GM10266 (cell line): ENCODE data around the gene RCAN3.

Experiments used
- DNase-seq: peaks from one replicate; pipeline ENCODE4 v3.0.0; 2012; ENCODE audit errors: extremely low spot score
- TF ChIP-seq, protein P1 (sequence below): IDR thresholded peaks from 2 replicates; pipeline ENCODE4 v1.5.1; 2012; ENCODE audit warnings: mild to moderate bottlenecking, low read depth; ENCODE audit not compliant: control insufficient read depth, insufficient read depth; ENCODE audit errors: missing control alignments

Gene RCAN3

DNA sequence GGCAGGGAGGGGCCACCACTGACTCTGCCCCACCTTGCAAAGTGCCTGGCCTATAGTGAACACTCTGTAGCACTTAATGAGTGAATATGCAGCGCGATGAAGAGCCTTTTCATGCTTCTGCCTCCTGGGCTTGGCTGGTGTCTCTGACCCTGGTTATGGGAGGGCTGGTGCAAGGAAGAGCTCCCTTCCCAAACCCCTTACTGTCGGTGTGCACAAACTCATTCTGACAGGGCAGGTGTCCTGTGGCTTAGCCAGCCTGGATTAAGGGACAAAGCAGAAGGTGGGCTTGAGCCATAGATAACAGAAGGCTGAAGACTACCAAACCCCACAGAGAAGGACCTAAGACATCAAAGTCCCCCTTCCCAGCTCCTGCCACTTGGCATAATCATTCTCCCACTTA, 51.3 kb downstream of the RCAN3 start:
- TF ChIP-seq, protein P1, sequence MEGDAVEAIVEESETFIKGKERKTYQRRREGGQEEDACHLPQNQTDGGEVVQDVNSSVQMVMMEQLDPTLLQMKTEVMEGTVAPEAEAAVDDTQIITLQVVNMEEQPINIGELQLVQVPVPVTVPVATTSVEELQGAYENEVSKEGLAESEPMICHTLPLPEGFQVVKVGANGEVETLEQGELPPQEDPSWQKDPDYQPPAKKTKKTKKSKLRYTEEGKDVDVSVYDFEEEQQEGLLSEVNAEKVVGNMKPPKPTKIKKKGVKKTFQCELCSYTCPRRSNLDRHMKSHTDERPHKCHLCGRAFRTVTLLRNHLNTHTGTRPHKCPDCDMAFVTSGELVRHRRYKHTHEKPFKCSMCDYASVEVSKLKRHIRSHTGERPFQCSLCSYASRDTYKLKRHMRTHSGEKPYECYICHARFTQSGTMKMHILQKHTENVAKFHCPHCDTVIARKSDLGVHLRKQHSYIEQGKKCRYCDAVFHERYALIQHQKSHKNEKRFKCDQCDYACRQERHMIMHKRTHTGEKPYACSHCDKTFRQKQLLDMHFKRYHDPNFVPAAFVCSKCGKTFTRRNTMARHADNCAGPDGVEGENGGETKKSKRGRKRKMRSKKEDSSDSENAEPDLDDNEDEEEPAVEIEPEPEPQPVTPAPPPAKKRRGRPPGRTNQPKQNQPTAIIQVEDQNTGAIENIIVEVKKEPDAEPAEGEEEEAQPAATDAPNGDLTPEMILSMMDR, result no peak
- no peak for DNase-seq

DNA sequence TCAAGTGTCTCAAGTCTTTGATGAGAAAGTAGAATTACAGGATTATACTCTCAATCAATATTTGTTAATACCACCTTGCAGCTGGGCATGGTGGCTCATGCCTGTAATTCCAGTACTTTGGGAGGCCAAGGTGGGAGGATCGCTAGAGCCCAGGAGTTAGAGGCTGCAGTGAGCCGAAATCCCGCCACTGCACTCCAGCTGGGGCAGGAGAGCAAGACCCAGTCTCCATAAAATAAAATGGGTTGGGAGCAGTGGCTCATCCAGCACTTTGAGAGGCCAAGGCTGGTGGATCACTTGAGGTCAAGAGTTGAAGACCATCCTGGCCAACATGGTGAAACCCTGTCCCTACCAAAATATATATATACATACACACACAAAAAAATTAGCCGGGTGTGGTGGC, 52.1 kb downstream of the RCAN3 start:
- no peak for DNase-seq
- TF ChIP-seq, protein P1, result no peak

DNA sequence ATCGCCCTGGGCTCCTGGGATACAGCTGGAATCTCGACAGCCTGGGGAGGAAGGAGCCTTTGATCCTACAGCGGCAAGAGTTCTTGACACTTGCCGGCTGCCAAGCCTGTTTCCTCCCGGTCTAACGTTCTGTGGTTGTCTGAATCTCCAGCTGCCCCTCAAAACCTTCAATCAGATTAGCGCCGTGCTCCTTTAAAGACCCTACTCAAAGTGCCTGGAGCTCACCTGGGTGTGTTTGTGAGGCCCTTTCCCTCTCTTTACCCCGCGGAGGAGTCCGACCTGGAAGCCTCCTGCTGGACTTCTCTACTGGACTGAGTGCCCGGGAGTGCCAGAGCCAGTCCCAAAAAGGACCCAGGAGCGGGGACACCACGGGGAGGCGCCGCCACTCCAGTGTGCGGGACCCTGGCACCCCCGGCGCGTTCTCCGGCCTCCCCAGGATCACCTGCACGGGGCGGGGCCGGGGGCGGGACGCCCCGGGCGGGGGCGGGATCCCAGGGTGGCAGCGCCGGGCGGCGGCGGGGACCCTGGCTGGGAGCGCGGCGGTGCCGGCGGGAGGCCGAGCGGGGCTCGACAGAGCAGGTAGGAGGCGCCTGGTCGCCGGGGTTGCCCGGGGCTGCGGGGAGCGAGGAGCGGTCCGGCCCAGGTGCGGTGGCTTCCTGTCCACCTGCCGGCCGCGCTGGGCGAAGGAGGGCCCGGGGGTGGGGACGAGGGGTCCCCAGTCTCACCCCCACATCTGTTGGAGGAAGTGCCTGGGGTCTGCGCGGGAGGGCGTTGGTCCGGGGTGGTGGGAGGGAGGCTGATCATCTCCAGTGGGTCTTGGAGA, 53.2 kb downstream of the RCAN3 start, which contains the start of gene NCMAP:
Gene NCMAP, plus strand, starts transcription at position 497 of the 823 bp plus-strand sequence. CDS start 39,344 bp downstream, outside the sequence.
- TF ChIP-seq, protein P1, result no peak
- no peak for DNase-seq

DNA sequence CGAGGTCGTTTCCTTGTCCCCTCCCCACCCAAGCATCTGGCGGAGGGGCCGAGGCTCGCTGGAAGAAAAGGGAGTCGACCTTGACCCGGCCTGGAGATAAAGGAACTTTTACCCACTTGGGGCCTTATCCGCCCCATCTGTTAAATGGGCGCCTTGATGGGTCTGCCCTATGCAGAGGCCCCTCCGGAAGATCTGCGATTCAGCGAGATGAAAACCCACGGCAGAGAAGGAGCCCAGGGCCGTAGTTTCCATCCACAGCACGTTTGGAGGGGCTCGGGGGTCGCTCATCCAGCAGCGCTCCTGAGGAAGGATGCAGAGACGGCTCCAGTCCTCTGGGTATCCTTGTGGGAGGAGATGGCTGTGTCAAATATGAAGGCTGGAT, 53.8 kb downstream of the RCAN3 start:
- no peak for DNase-seq
- TF ChIP-seq, protein P1, result no peak

DNA sequence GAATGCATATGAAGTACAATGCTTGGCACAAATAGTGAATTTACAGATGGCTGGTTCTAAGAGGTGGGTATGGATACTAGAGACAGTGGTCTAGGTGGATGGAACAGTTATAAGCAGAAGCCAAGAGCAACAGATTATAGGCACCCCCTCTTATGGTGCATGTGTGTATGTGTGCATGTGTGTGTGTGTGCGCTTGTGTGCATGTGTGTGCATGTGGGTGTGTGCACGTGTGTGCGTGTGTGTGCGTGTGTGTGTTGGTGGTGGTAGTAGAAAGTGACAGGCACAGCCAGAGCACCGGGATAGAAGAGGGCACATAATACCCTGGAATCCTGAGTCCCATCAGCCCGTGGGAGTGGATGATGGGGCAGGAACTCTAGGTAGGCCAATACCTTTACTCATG, 54.6 kb downstream of the RCAN3 start:
- TF ChIP-seq, protein P1, result no peak
- DNase-seq, result no peak

DNA sequence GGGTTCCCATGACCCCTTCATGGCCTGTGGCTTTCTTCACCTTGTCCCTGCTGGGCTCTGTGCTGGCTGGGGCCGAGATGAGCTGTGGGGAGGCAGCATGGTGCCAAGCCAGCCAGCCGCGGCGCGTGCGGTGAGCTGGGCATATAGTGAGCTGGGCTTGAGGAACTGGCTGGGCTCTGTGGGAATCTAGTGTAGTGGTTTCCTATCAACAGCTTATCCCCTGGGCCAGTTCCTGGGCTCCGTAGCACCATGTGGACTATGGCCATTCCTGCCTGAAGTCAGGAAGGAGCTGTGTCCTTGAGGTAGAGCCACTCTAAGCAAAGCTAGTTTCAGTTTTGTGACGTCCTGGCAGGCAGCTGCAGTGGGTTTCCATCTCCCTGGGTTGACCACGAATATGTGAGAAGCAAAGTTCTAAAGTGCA, 55.1 kb downstream of the RCAN3 start:
- no peak for DNase-seq
- TF ChIP-seq, protein P1, result no peak

DNA sequence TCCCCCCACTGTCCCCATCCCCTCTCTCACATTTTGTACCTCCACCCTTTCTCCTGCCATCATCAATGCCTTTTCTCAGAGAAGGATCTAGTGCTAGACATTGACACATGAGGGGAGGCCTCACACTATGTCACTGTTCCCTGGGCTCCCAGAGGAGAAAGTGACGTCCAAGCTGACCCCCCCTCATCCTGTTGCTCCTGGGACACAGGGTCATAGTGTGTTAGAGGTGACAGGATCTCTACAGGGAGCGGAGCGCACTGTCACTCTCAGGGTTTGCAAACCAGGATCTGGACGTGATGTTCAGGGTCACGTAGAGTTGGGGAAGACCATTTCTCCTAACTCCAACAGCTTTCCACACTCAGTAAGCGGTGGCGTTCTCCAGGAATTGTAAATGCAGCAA, 55.8 kb downstream of the RCAN3 start:
- TF ChIP-seq, protein P1, result no peak
- DNase-seq, result no peak
